Hematopoietic multipotent progenitor cell treated with erythropoietin and hydrocortisone succinate and interleukin-3 and kit ligand, for 8 days (in vitro differentiated cells): ENCODE measurements around the gene OR5V1.
"Not testable (repeated sequence)": the region's sequence is repeated elsewhere in the genome, so short reads cannot be mapped to it uniquely, and the experiment has no call there.

Experiments used
- DNase-seq: peaks from one replicate; pipeline ENCODE4 v3.0.0-alpha.2; 2015

The OR5V1 gene

GRCh38 chr6:29368765-29369164 lies at the start of gene OR5V1:
OR5V1 (minus strand) TSS chr6:29368865; CDS start chr6:29356195, 12,670 bp downstream.
- DNase-seq, result no peak

DNA sequence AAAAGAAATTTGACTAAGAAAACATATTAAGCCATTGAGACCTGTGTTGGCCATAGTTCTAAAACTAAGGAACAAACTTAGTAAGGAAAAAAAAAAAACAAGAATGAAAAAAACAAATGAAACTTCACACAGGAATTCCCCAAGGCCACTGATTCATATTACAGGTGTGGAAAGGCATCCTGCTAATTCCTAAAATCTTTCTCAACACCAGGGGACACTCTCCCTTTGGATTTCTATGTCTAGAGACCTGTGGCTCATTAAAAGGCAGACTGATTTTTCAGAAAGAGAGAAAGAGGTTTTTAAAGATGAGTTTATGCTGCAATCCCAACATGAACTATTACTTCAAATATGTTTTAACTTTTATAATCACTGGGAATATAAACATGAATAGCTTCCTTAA lies 45.9 kb upstream of the OR5V1 start, which contains the start of gene OR12D1:
Gene OR12D1, plus strand, starts transcription at position 341 of the 400 bp plus-strand sequence.
- no peak for DNase-seq

GRCh38 chr6:29403801-29404200 lies 35.1 kb upstream of the OR5V1 start:
- DNase-seq, result no peak

GRCh38 chr6:29399525-29399924 lies 30.9 kb upstream of the OR5V1 start:
- DNase-seq, result no peak

GRCh38 chr6:29395331-29395730 lies 26.7 kb upstream of the OR5V1 start, which contains the start of gene OR12D2:
OR12D2 (plus strand) TSS chr6:29395631; CDS start chr6:29396700, 1,069 bp downstream.
- no peak for DNase-seq

DNA sequence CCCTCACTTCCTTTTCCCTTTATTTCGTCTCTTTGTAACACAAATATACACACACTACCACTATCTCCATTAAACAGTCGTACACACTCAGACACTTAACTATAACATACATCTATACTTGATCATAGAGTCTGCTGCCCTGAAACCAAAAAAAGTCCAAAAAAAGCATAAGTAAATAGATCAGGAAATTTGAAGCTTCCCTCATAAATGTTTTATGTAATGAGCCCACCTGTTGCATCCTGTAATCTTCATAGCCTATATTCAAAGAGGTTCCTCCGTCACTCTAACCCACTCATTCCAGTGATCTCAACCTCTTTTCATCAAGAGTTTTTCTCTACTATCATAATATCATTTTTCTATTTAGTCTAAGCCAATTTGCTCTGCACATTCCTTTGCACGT lies 19.9 kb upstream of the OR5V1 start:
- DNase-seq, result no peak

- DNase-seq, result peak; percentile 45
These were observed 7.3 kb upstream of the OR5V1 start for GRCh38 chr6:29376003-29376402.

GRCh38 chr6:29375191-29375590 lies 6.5 kb upstream of the OR5V1 start, which contains the start of gene OR12D3:
OR12D3 (minus strand) TSS chr6:29375291; CDS start chr6:29375287, 4 bp downstream.
- DNase-seq, result no peak

DNA sequence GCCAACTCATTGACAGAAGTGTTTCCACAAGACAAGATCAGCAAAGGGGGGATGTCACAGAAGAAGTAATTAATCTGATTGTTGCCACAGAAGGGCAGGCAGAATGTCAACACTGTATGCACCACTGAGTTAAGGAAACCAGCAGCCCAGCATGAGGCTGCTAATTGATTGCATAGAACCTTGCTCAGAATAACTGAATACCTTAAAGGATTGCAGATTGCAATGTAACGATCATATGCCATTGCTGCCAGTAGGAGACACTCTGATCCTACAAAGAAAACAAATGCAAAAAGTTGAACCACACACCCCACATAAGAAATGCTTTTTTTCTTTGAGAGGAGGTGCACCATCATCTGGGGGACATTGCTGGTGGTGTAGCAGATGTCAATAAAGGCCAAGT lies 13.1 kb downstream of the OR5V1 start:
- DNase-seq, result no peak

DNA sequence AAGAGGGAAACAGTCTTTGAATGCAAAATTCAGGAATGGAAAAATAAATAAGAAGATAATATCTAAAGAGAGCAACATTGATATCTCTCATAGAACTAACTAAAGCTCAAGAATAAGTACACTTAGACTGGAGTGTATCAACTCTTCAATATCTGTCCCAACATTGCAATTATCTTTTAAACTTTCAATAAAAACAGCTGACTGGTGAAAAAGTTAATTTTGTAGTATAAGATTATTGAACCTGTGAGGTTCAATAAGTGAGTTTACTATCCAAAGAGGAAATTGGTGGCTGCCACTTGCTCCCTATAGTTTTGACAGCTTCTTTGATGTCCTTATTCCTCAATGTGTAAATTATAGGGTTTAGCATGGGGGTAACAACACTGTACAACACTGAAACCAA lies 13.7 kb downstream of the OR5V1 start:
- DNase-seq, result no peak

DNA sequence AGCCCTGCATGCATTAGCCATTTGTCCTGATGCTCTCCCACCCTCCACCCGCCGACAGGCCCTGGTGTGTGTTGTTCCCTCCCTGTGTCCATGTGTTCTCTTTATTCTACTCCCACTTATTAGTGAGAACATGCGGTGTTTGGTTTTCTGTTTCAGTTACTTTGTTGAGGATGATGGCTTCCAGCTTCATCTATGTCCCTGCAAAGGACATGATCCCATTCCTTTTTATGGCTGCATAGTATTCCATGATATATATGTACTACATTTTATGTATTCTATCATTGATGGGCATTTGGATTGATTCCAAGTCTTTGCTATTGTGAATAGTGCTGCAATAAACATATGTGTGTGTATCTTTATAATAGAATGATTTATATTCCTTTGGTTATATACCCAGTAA lies 19.3 kb downstream of the OR5V1 start:
- DNase-seq, result not testable (repeated sequence)

GRCh38 chr6:29345380-29345779 lies 23.3 kb downstream of the OR5V1 start:
- no peak for DNase-seq

GRCh38 chr6:29336269-29336668 lies 32.4 kb downstream of the OR5V1 start:
- no peak for DNase-seq

GRCh38 chr6:29332676-29333075 lies 36.0 kb downstream of the OR5V1 start:
- no peak for DNase-seq

DNA sequence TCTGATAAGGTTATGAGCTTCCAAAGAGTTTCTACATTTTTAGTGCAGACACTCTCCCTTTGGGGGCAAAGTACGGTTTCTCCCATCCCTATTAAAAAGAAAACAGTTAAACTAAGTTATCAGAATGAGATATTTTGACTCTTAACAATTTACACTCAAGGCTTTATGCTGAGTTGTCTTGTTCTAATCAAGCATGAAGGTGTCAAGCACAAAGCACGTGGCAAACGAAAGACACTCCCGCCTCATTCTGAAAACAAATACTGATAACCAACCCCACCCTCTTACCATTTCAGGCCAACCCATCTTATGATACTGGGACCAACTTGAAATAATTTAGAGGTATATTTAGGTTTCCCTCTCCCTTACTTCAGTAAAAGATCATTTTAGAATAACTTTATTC lies 42.9 kb downstream of the OR5V1 start:
- DNase-seq, result no peak

DNA sequence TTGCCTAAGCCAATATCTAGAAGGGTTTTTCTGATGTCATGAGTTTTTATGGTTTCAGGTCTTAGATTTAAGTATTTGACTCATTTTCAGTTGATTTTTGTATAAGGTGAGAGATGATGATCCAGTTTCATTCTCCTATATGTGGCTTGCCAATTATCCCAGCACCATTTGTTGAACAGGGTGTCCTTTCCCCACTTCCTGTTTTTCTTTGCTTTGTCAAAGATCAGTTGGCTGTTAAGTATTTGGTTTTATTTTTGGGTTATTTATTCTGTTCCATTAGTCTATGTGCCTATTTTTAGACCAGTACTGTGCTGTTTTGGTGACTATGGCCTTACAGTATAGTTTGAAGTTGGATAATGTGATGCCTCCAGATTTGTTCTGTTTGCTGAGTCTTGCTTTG lies 45.3 kb downstream of the OR5V1 start:
- not testable (repeated sequence) for DNase-seq

GRCh38 chr6:29319931-29320330 lies 48.7 kb downstream of the OR5V1 start:
- DNase-seq, result no peak
